CD4-positive, CD25-positive, alpha-beta regulatory T cell (primary cell): ENCODE results near the gene ADSS2. TPM values are rescaled to one million over a fixed set of nuclear protein-coding genes. Genes with fewer than 3 reads are reported as not detected.
A peak's percentile ranks its signal among the peaks of the same experiment; 100 is the strongest.

Experiments
- ATAC-seq, 2 donors: fragments of 150-1000 bp; cut with Tn5 transposase; one replicate each; pipeline ENCODE4 v1.10.0; 2021; ENCODE audit warnings: low read depth in 2 of 2, moderate number of reproducible peaks in 2 of 2, moderate library complexity in 1 of 2
- DNase-seq, 3 donors: peaks; one replicate each; pipeline versions ENCODE4 v3.0.0 to v3.0.0-alpha.2; 2012 to 2022; ENCODE audit warnings: mixed read lengths in 1 of 3
- H3K27ac ChIP-seq: one replicate; pipeline ENCODE4 v1.7.0; 2013; ENCODE audit warnings: mild to moderate bottlenecking, low read length; ENCODE audit not compliant: insufficient read depth, poor library complexity, severe bottlenecking
- H3K27me3 ChIP-seq: one replicate; pipeline ENCODE4 v1.7.0; 2013; ENCODE audit warnings: low read length; ENCODE audit not compliant: control insufficient read depth, insufficient read depth
- H3K36me3 ChIP-seq: one replicate; pipeline ENCODE4 v1.7.0; 2013; ENCODE audit warnings: mild to moderate bottlenecking, low read length, moderate library complexity; ENCODE audit not compliant: control insufficient read depth, insufficient read depth
- H3K4me1 ChIP-seq: 2 replicates; pipeline ENCODE4 v1.7.0; 2013; ENCODE audit warnings: mild to moderate bottlenecking, low read length; ENCODE audit not compliant: insufficient read depth, control insufficient read depth, poor library complexity, severe bottlenecking
- H3K4me3 ChIP-seq: one replicate; pipeline ENCODE4 v1.7.0; 2013; ENCODE audit warnings: low read depth, mild to moderate bottlenecking, low read length, moderate library complexity
- H3K9me3 ChIP-seq, 2 experiments: 1 replicate in 1 of 2; 2 replicates in 1 of 2; pipeline ENCODE4 v1.7.0; 2013; ENCODE audit warnings: low read length in 2 of 2, mild to moderate bottlenecking in 1 of 2, moderate library complexity in 1 of 2; ENCODE audit not compliant: control insufficient read depth in 2 of 2
- H3K27ac Mint-ChIP-seq, 3 donors: one replicate each; pipeline ENCODE4 v1.8.0; 2020 to 2022; ENCODE audit warnings: mild to moderate bottlenecking in 3 of 3, mixed read lengths in 3 of 3, moderate library complexity in 2 of 3
- H3K27me3 Mint-ChIP-seq: one replicate; pipeline ENCODE4 v1.8.0; 2022; ENCODE audit warnings: mild to moderate bottlenecking, mixed read lengths
- H3K36me3 Mint-ChIP-seq: one replicate; pipeline ENCODE4 v1.8.0; 2020; ENCODE audit warnings: mixed read lengths
- H3K4me1 Mint-ChIP-seq, 4 donors: one replicate each; pipeline ENCODE4 v1.8.0; 2020 to 2022; ENCODE audit warnings: mixed read lengths in 4 of 4, mild to moderate bottlenecking in 1 of 4
- H3K4me3 Mint-ChIP-seq, 4 donors: one replicate each; pipeline ENCODE4 v1.8.0; 2020 to 2022; ENCODE audit warnings: mild to moderate bottlenecking in 4 of 4, mixed read lengths in 4 of 4, moderate library complexity in 3 of 4
- H3K9me3 Mint-ChIP-seq, 7 donors: one replicate each; pipeline ENCODE4 v1.8.0; 2020 to 2022; ENCODE audit warnings: mixed read lengths in 7 of 7, mild to moderate bottlenecking in 3 of 7, moderate library complexity in 2 of 7
- polyA plus RNA-seq, 4 donors: library from polyadenylated mRNA; unstranded; fragments of 300-500 nt; fragmentation: Illumina TruSeq; gene quantifications; one replicate each; pipeline ENCODE4 v1.2.3, GENCODE V29; 2021
- total RNA-seq: library from RNA; stranded (reverse); gene quantifications from one replicate; pipeline ENCODE4 v1.2.3, GENCODE V29; 2022

ADSS2 gene
- total and polyA plus RNA-seq, 5 donors from 2014 or later = 27.1 to 53.4 (median 28.5) TPM

GRCh38 chr1:244429818-244430217 is 21.9 kb downstream of the ADSS2 start:
- no peaks in the 10 kb centered on the region for H3K9me3 Mint-ChIP-seq
- Histone ChIP-seq H3K4me1 (no peaks in the 10 kb centered on the region), H3K36me3 (peaks cover 49% of the 10 kb centered on the region), H3K27ac (no peak overlapping the region), H3K4me3 (no peak overlapping the region), H3K27me3 (no peaks in the 10 kb centered on the region), H3K9me3 (no peaks in the 10 kb centered on the region)
- peaks cover 33% of the 10 kb centered on the region for H3K36me3 Mint-ChIP-seq
- H3K4me1 Mint-ChIP-seq = peaks cover 11 to 29% (median 21%) of the 10 kb centered on the region in 4 donors
- no peaks in the 10 kb centered on the region for H3K27me3 Mint-ChIP-seq
- peak overlapping the region in 1 of 3 donors; percentile 44 for H3K27ac Mint-ChIP-seq
- H3K4me3 Mint-ChIP-seq = no peak overlapping the region
- DNase-seq = no peak
- ATAC-seq = no peak

- H3K4me3 Mint-ChIP-seq = no peak overlapping the region
- no peak overlapping the region for H3K27ac Mint-ChIP-seq
- H3K36me3 Mint-ChIP-seq = peaks cover 34% of the 10 kb centered on the region
- no peaks in the 10 kb centered on the region for H3K9me3 Mint-ChIP-seq
- peaks cover 56% of the 10 kb centered on the region for H3K36me3 ChIP-seq
- H3K27me3 Mint-ChIP-seq = no peaks in the 10 kb centered on the region
- no peak overlapping the region for H3K4me3 ChIP-seq
- H3K4me1 ChIP-seq = no peaks in the 10 kb centered on the region
- ATAC-seq = no peak
- no peak for DNase-seq
- no peaks in the 10 kb centered on the region for H3K27me3 ChIP-seq
- H3K9me3 ChIP-seq = no peaks in the 10 kb centered on the region
- H3K27ac ChIP-seq = no peak overlapping the region
- peaks cover 11 to 33% (median 22%) of the 10 kb centered on the region in 4 donors for H3K4me1 Mint-ChIP-seq
These were observed 24.1 kb downstream of the ADSS2 start for GRCh38 chr1:244427647-244428046.

GRCh38 chr1:244424649-244425334 is 26.9 kb downstream of the ADSS2 start:
- no peaks in the 10 kb centered on the region for H3K9me3 ChIP-seq
- no peak overlapping the region for H3K4me3 ChIP-seq
- ATAC-seq (no peak), DNase-seq (no peak)
- H3K27ac ChIP-seq = no peak overlapping the region
- no peaks in the 10 kb centered on the region for H3K27me3 Mint-ChIP-seq
- H3K4me3 Mint-ChIP-seq = no peak overlapping the region
- no peaks in the 10 kb centered on the region for H3K4me1 ChIP-seq
- peaks cover 58% of the 10 kb centered on the region for H3K36me3 ChIP-seq
- peaks cover 31% of the 10 kb centered on the region for H3K36me3 Mint-ChIP-seq
- H3K9me3 Mint-ChIP-seq = no peaks in the 10 kb centered on the region
- peak overlapping the region in 2 of 3 donors; percentile 6 to 18 for H3K27ac Mint-ChIP-seq
- no peaks in the 10 kb centered on the region for H3K27me3 ChIP-seq
- peaks cover 11 to 31% (median 17%) of the 10 kb centered on the region in 4 donors for H3K4me1 Mint-ChIP-seq

- H3K9me3 ChIP-seq = no peaks in the 10 kb centered on the region
- peaks cover 78% of the 10 kb centered on the region for H3K36me3 ChIP-seq
- no peak for DNase-seq
- Mint-ChIP-seq H3K4me3 (no peak overlapping the region), H3K9me3 (no peaks in the 10 kb centered on the region), H3K27me3 (no peaks in the 10 kb centered on the region), H3K4me1 (peaks cover 6 to 28% (median 13%) of the 10 kb centered on the region in 4 donors), H3K36me3 (peaks cover 48% of the 10 kb centered on the region), H3K27ac (no peak overlapping the region)
- no peaks in the 10 kb centered on the region for H3K4me1 ChIP-seq
- ATAC-seq = no peak
- no peak overlapping the region for H3K27ac ChIP-seq
- H3K27me3 ChIP-seq = no peaks in the 10 kb centered on the region
- H3K4me3 ChIP-seq = no peak overlapping the region
These were observed 29.5 kb downstream of the ADSS2 start for GRCh38 chr1:244422174-244422573.

- Mint-ChIP-seq H3K27ac (no peak overlapping the region), H3K27me3 (no peaks in the 10 kb centered on the region), H3K9me3 (no peaks in the 10 kb centered on the region), H3K36me3 (peaks cover 57% of the 10 kb centered on the region), H3K4me1 (peaks cover 0 to 14% (median 0%) of the 10 kb centered on the region in 4 donors), H3K4me3 (no peak overlapping the region)
- DNase-seq (no peak), ATAC-seq (no peak)
- Histone ChIP-seq H3K27ac (no peak overlapping the region), H3K4me3 (no peak overlapping the region), H3K36me3 (peaks cover 96% of the 10 kb centered on the region), H3K27me3 (no peaks in the 10 kb centered on the region), H3K9me3 (no peaks in the 10 kb centered on the region), H3K4me1 (no peaks in the 10 kb centered on the region)
These were observed 32.7 kb downstream of the ADSS2 start for GRCh38 chr1:244419024-244419423.

- Mint-ChIP-seq H3K4me3 (no peak overlapping the region), H3K27me3 (no peaks in the 10 kb centered on the region), H3K9me3 (no peaks in the 10 kb centered on the region), H3K36me3 (peaks cover 77% of the 10 kb centered on the region), H3K27ac (no peak overlapping the region), H3K4me1 (peaks cover 0 to 6% (median 5%) of the 10 kb centered on the region in 4 donors)
- no peak overlapping the region for H3K4me3 ChIP-seq
- peaks cover 96% of the 10 kb centered on the region for H3K36me3 ChIP-seq
- ATAC-seq (no peak), DNase-seq (no peak)
- H3K9me3 ChIP-seq = no peaks in the 10 kb centered on the region
- no peaks in the 10 kb centered on the region for H3K4me1 ChIP-seq
- no peak overlapping the region for H3K27ac ChIP-seq
- H3K27me3 ChIP-seq = no peaks in the 10 kb centered on the region
These were observed 37.2 kb downstream of the ADSS2 start for GRCh38 chr1:244414543-244414942.

- peak overlapping the region in 1 of 3 donors; percentile 5 for H3K27ac Mint-ChIP-seq
- peaks cover 80% of the 10 kb centered on the region for H3K36me3 Mint-ChIP-seq
- ATAC-seq = no peak
These were observed 38.0 kb downstream of the ADSS2 start for GRCh38 chr1:244413736-244414135.

GRCh38 chr1:244412176-244412575 is 39.5 kb downstream of the ADSS2 start:
- peaks cover 96% of the 10 kb centered on the region for H3K36me3 ChIP-seq
- H3K4me1 ChIP-seq = no peaks in the 10 kb centered on the region
- no peaks in the 10 kb centered on the region for H3K9me3 ChIP-seq
- H3K4me3 Mint-ChIP-seq = no peak overlapping the region
- H3K27ac ChIP-seq = no peak overlapping the region
- H3K27me3 ChIP-seq = no peaks in the 10 kb centered on the region
- DNase-seq (no peak), ATAC-seq (no peak)
- peaks cover 0 to 6% (median 3%) of the 10 kb centered on the region in 4 donors for H3K4me1 Mint-ChIP-seq
- H3K4me3 ChIP-seq = no peak overlapping the region
- H3K27me3 Mint-ChIP-seq = no peaks in the 10 kb centered on the region
- H3K36me3 Mint-ChIP-seq = peaks cover 80% of the 10 kb centered on the region
- H3K9me3 Mint-ChIP-seq = peaks cover 0 to 2% (median 0%) of the 10 kb centered on the region in 7 donors
- peak overlapping the region in 2 of 3 donors; percentile 24 to 63 for H3K27ac Mint-ChIP-seq

More at GRCh38 chr1:244413736-244414135, 38.0 kb downstream of the ADSS2 start:
- Histone ChIP-seq H3K4me1 (no peaks in the 10 kb centered on the region), H3K9me3 (no peaks in the 10 kb centered on the region), H3K27ac (no peak overlapping the region), H3K27me3 (no peaks in the 10 kb centered on the region), H3K4me3 (no peak overlapping the region), H3K36me3 (peaks cover 96% of the 10 kb centered on the region)
- H3K4me1 Mint-ChIP-seq = peaks cover 0 to 6% (median 3%) of the 10 kb centered on the region in 4 donors
- no peaks in the 10 kb centered on the region for H3K27me3 Mint-ChIP-seq
- no peaks in the 10 kb centered on the region for H3K9me3 Mint-ChIP-seq
- DNase-seq = no peak
- H3K4me3 Mint-ChIP-seq = no peak overlapping the region
